ENCODE results near the gene GPR78.

The GPR78 gene, protein sequence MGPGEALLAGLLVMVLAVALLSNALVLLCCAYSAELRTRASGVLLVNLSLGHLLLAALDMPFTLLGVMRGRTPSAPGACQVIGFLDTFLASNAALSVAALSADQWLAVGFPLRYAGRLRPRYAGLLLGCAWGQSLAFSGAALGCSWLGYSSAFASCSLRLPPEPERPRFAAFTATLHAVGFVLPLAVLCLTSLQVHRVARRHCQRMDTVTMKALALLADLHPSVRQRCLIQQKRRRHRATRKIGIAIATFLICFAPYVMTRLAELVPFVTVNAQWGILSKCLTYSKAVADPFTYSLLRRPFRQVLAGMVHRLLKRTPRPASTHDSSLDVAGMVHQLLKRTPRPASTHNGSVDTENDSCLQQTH

DNA sequence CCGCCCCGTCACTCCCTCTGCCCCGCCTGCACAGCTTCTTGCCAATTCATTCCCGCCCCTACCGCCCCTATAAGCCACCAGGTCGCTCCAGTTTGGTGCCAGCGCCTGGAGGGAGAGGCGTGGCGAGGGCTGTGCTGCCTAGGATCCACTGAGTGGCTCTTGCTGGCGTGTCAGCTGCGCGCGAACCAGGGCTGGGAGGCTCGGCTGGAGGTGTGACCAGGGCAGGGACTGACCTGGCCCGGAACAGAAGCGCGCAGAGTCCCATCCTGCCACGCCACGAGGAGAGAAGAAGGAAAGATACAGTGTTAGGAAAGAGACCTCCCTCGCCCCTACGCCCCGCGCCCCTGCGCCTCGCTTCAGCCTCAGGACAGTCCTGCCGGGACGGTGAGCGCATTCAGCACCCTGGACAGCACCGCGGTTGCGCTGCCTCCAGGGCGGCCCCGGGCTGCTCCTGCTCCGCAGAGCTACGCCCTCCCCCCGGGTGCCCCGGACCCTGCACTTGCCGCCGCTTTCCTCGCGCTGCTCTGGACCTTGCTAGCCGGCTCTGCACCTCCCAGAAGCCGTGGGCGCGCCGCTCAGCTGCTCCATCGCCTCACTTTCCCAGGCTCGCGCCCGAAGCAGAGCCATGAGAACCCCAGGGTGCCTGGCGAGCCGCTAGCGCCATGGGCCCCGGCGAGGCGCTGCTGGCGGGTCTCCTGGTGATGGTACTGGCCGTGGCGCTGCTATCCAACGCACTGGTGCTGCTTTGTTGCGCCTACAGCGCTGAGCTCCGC, at the start of gene GPR78:
Gene GPR78 (plus strand): TSS at position 72 of the 773 bp plus-strand sequence. CDS start 591 bp downstream, at position 663.
- no peak for DNase-seq (ENCODE audit: low spot score)

GRCh38 chr4:8532245-8532781, 47.9 kb upstream of the GPR78 start:
- no peak for DNase-seq (ENCODE audit: low spot score)

- no peak for DNase-seq (ENCODE audit: low spot score)
Measured at GRCh38 chr4:8533274-8533865, 46.8 kb upstream of the GPR78 start.

DNA sequence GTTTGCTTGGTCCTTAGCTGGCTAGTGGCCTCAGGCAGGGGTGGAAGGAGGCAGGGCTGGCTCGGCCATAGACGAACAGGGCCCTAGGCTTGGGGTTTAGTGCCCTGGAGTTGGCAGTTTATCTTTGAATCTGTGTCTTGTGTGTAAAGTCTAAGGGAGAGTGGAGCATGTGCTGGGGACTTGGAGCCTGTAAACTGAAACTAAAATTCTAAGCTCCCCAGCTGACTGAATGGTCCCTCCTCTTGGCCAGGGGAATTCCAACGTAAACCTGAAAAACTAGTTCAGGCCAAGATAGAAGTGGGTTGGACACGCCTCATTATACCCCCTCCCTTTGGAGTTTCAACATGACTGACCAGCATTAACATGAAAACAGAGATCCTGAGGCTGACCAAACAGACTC, 46.1 kb upstream of the GPR78 start:
- no peak for DNase-seq (ENCODE audit: low spot score)

DNA sequence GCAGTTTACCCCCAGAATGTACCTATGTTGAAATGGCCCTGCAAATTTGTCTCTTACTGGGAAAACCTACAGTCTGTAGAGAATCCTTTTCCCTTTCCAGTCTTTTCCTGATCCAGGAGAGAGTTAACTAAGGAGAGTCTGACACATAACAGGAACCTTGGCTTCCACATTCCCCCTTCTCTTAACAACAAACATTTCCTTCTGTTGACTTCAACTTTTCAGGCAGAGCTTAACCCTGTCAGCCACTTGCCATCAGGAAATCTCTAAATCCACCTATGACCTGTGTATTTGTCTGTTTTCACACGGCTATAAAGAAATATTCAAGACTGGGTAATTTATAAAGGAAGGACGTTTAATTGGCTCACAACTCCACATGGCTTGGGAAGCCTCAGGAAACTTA, 45.6 kb upstream of the GPR78 start:
- no peak for DNase-seq (ENCODE audit: low spot score)

GRCh38 chr4:8536467-8536866, 43.7 kb upstream of the GPR78 start:
- no peak for DNase-seq (ENCODE audit: low spot score)

GRCh38 chr4:8537041-8537461, 43.1 kb upstream of the GPR78 start:
- DNase-seq (ENCODE audit: low spot score) = peak; percentile 90

GRCh38 chr4:8538076-8538702, 42.0 kb upstream of the GPR78 start:
- DNase-seq (ENCODE audit: low spot score) = no peak

DNA sequence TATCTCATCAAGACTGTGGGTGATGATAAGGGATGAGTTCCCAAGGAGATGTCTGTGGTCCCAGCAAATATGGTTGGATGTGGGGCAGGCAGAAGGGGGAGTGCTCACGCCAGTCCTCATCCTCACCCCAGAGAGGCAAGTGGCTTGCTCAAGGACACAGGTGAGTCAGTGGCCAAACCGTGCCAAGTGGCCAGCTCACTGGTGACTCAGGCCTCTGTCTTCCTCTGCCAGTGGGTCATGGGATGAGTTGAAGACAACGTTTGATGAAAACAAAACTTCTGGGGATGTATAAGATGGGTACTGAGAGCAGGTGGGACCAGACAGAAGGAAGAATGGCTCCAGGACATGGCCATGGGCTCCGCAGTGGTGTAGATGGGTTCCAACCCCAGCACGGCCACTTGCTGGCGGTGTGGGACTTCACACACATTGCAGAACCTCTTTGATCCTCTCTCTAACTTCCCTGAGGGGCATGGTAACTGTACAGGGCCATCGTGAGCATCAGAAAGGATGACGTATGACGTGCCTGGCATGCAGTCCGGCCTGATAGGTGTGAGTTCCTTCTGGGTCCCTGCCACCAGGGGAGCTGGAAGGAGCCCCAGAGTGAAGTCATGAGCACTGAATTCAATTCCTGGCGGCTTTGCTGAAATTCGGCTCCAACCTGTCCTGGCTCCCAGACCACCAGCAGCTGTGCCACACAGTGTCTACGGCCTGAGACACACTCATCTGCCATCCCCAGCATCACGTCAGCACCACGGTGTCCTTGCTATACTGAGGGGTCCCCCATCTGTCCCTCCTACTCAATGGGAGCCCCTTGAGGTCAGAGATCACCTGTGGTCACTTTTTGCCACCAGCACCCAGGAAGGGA, 41.3 kb upstream of the GPR78 start:
- DNase-seq (ENCODE audit: low spot score) = peak; percentile 93

GRCh38 chr4:8539661-8540060, 40.5 kb upstream of the GPR78 start:
- no peak for DNase-seq (ENCODE audit: low spot score)

DNA sequence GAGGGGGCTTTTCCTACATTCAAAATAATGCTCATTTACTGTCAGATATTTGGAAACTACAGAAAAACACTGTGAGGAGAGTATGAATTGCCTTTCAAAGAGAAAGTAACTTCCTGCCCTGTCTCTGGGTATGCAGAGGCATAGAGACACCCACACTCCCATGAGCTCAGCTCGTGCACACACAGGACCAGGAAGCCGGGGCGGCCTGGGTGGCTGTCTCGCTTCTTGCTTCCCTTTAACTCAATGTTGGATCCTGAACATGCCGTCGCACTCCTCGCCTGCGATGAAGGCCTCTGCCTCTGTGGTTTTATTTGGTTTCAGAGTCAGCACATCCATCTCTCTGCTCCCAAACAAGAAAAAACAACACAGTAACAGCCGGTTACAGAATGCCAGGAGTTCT, 40.1 kb upstream of the GPR78 start:
- no peak for DNase-seq (ENCODE audit: low spot score)

DNA sequence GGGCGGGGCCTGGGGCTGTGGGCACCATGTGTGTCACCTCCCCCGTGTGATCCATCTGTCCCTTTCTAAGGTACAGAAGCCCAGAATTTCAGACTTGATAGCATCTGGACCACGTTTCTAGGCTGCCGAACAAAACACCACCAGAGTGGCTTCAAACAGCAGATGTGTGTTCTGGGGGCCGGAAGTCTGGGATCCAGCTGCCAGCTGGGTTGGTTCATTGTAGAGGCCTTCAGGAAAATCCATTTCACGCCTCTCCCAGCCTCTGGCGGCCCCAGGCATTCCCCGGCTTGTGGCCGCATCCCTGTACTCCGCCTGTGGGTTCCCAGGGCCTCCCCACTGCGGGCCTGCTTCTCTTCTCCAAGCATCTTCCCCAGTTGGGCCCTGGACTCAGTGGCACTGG, 39.6 kb upstream of the GPR78 start:
- no peak for DNase-seq (ENCODE audit: low spot score)

DNA sequence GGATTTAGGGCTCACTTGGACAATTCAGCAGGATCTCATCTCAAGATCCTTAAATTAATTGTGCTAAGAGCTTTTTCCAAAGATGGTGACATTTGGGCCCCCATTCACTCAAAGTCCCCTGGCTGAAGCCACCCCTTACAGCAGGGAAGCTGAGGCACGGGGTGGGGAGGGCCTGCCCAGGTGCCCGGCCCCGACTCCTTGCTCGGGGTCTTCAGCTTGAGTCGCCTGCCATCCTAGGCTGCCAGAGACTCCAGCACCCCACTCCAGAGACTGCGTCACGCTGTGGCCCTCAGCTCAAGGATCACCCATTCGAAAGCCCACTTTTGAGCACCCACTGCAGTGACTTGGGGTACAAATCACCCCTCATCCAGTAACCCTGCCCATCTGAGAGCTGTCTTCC, 39.2 kb upstream of the GPR78 start:
- DNase-seq (ENCODE audit: low spot score) = no peak

- no peak for DNase-seq (ENCODE audit: low spot score)
Measured at GRCh38 chr4:8541981-8542715, 38.0 kb upstream of the GPR78 start.

DNA sequence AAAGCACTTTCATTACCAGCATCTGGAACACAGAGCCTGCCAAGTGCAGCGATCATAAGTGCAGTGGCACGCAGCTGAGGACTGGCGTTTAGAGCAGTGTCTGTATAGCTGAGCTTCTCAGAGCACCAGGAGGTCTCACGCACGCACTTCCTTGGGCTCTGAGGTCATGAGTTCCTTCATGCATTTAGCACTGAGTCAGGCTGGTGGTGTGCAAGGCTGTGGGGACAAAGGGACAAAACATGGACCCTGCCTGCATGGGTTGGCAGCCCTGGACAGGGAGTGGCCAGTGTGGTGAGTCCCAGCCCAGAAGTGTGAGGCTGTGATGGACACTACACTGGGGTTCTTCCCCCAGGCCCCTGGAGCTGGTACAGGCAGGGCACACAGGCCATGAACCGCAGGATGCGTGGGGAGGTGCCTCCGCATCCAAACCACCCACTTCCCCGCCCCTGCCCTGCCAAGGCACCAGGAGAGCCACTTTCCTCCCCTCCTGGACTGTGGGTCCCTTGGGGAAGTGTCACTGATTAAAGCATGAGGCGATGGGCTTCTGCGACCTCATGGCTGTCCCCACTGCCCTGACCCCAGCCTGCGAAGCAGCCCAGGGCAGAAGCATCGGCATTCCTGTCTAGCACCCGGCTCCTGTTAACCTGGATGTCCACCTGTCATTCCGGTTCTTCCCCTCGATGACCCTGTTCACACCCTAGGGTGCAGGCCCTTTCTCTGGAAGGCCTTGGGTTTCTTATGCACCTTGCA, 37.2 kb upstream of the GPR78 start:
- DNase-seq (ENCODE audit: low spot score) = peak; percentile 4

- no peak for DNase-seq (ENCODE audit: low spot score)
Measured at GRCh38 chr4:8543623-8544022, 36.6 kb upstream of the GPR78 start.

GRCh38 chr4:8544282-8544681, 35.9 kb upstream of the GPR78 start:
- DNase-seq (ENCODE audit: low spot score) = no peak

GRCh38 chr4:8544741-8545438, 35.3 kb upstream of the GPR78 start:
- no peak for DNase-seq (ENCODE audit: low spot score)

- no peak for DNase-seq (ENCODE audit: low spot score)
Measured at GRCh38 chr4:8545439-8545765, 34.8 kb upstream of the GPR78 start.

DNA sequence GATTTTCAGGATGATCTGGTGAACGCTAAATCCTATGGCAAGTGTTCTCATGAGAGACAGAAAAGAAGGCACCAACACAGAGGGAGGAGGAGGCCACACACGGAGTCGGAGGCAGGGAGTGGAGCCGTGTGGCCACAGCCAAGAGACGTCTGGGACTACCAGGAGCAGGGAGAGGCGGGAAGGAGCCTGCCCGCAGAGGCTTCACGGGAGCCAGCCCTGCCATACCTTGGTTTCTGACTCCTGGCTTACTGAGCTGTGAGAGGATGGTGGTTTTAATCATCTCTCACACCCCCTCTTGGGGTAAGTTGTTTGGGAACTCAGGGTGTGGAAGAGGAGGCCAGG, 33.5 kb upstream of the GPR78 start:
- no peak for DNase-seq (ENCODE audit: low spot score)

Data from RKO (cell line).